Measurements from ENCODE around the gene C20orf204. TPM values are rescaled to one million over a fixed set of nuclear protein-coding genes. Genes with fewer than 3 reads are reported as not detected.

Gene C20orf204
- 1 to 10 TPM; 2.8 to 4.7 TPM for total RNA-seq

GRCh38 chr20:64035933-64036345 lies at the start of gene C20orf204:
Gene C20orf204, plus strand, starts transcription at chr20:64036182. Its CDS starts 142 bp downstream, at chr20:64036324.
- H3K36me3 Mint-ChIP-seq (ENCODE audit: low read depth), result peaks cover 9% of the 10 kb centered on the region
- peaks cover 52% of the 10 kb centered on the region for H3K4me1 Mint-ChIP-seq (ENCODE audit: low read depth)
- DNase-seq (no peak), ATAC-seq (no peak)
- ChIA-PET POLR2A (interaction anchor here (1.6 to 5.7 kb wide), 3 partner anchors 13 to 55 kb away, joined by 3 to 51 read pairs (median 5); partner anchors contain the start of genes PRPF6 and SAMD10), CTCF (interaction anchor here (1.3 to 5.9 kb wide), 4 partner anchors 34 to 84 kb away, joined by 4 to 88 read pairs (median 8); partner anchors contain the start of genes PRPF6 and SAMD10)
- intact Hi-C loops (cut with micrococcal nuclease), result loop anchor here (10.0 kb wide), 1 partner anchor 51 kb away; the partner anchor contains the start of gene PRPF6
- TF ChIP-seq, protein P1, sequence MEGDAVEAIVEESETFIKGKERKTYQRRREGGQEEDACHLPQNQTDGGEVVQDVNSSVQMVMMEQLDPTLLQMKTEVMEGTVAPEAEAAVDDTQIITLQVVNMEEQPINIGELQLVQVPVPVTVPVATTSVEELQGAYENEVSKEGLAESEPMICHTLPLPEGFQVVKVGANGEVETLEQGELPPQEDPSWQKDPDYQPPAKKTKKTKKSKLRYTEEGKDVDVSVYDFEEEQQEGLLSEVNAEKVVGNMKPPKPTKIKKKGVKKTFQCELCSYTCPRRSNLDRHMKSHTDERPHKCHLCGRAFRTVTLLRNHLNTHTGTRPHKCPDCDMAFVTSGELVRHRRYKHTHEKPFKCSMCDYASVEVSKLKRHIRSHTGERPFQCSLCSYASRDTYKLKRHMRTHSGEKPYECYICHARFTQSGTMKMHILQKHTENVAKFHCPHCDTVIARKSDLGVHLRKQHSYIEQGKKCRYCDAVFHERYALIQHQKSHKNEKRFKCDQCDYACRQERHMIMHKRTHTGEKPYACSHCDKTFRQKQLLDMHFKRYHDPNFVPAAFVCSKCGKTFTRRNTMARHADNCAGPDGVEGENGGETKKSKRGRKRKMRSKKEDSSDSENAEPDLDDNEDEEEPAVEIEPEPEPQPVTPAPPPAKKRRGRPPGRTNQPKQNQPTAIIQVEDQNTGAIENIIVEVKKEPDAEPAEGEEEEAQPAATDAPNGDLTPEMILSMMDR (IDR thresholded peaks at IDR 0.05), result no peak
- peak within 1 kb of the TSS; percentile 42 for H3K4me3 Mint-ChIP-seq
- no peaks in the 10 kb centered on the region for H3K9me3 Mint-ChIP-seq
- H3K27me3 Mint-ChIP-seq, result peaks cover 2% of the 10 kb centered on the region
- peak within 1 kb of the TSS; percentile 94 for H3K27ac Mint-ChIP-seq

GRCh38 chr20:64000906-64001305 lies 35.1 kb upstream of the C20orf204 start:
- CTCF ChIA-PET, result interaction anchor here (1.2 kb wide), 2 partner anchors 18 to 136 kb away, joined by 3 read pairs; partner anchors contain the start of gene TPD52L2

GRCh38 chr20:64001607-64002011 lies 34.4 kb upstream of the C20orf204 start:
- no peaks in the 10 kb centered on the region for H3K9me3 Mint-ChIP-seq
- TF ChIP-seq, protein P1 (IDR thresholded peaks at IDR 0.05), result no peak
- no peak for ATAC-seq
- ChIA-PET POLR2A (no interaction called here), CTCF (interaction anchor here (1.2 kb wide), 1 partner anchor 19 kb away, joined by 3 read pairs; no protein-coding TSS in a partner anchor)
- H3K36me3 Mint-ChIP-seq (ENCODE audit: low read depth), result peaks cover 48% of the 10 kb centered on the region
- intact Hi-C loops (cut with micrococcal nuclease), result no loop called here
- no peak overlapping the region for H3K27ac Mint-ChIP-seq
- H3K4me3 Mint-ChIP-seq, result no peak overlapping the region
- H3K27me3 Mint-ChIP-seq, result no peaks in the 10 kb centered on the region
- DNase-seq, result no peak
- H3K4me1 Mint-ChIP-seq (ENCODE audit: low read depth), result no peaks in the 10 kb centered on the region

More at GRCh38 chr20:64000906-64001305, 35.1 kb upstream of the C20orf204 start:
- no peak for DNase-seq
- no peak for ATAC-seq
- H3K4me3 Mint-ChIP-seq, result no peak overlapping the region
- H3K27me3 Mint-ChIP-seq, result no peaks in the 10 kb centered on the region
- H3K9me3 Mint-ChIP-seq, result no peaks in the 10 kb centered on the region
- TF ChIP-seq, protein P1 (IDR thresholded peaks at IDR 0.05), result no peak
- H3K4me1 Mint-ChIP-seq (ENCODE audit: low read depth), result no peaks in the 10 kb centered on the region
- POLR2A ChIA-PET, result no interaction called here
- intact Hi-C loops (cut with micrococcal nuclease), result no loop called here
- no peak overlapping the region for H3K27ac Mint-ChIP-seq
- peaks cover 45% of the 10 kb centered on the region for H3K36me3 Mint-ChIP-seq (ENCODE audit: low read depth)

GRCh38 chr20:64003960-64004725 lies 31.8 kb upstream of the C20orf204 start:
- Mint-ChIP-seq H3K4me1 (ENCODE audit: low read depth) (no peaks in the 10 kb centered on the region), H3K9me3 (peaks cover 3% of the 10 kb centered on the region), H3K4me3 (no peak overlapping the region), H3K27me3 (no peaks in the 10 kb centered on the region), H3K36me3 (ENCODE audit: low read depth) (peaks cover 57% of the 10 kb centered on the region), H3K27ac (peak overlapping the region; percentile 46)
- ChIA-PET POLR2A (interaction anchor here (0.6 kb wide), 1 partner anchor 9 kb away, joined by 3 read pairs; no protein-coding TSS in a partner anchor), CTCF (interaction anchor here (1.3 kb wide), 1 partner anchor 35 kb away, joined by 6 read pairs; no protein-coding TSS in a partner anchor)
- DNase-seq (no peak), ATAC-seq (no peak)
- TF ChIP-seq, protein P1 (IDR thresholded peaks at IDR 0.05), result no peak
- intact Hi-C loops (cut with micrococcal nuclease), result no loop called here

DNA sequence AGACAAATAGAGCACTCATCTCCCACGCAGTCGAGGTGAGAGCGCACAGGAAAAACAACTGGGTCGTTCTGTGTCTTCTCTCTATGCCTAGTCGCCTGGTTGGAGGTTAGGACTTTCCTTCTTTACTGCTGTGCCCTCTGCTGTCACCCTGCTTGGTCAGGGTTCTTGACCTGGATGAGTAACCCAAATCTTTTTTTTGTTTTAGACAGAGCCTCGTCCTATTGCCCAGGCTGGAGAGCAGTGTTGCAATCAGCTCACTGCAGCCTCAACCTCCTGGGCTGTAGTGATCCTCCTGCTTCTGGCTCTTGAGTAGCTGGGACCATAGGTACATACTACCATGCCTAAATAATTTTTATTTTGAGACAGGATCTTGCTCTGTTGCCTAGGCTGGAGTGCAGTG lies 30.6 kb upstream of the C20orf204 start:
- ChIA-PET CTCF (no interaction called here), POLR2A (no interaction called here)
- intact Hi-C loops (cut with micrococcal nuclease), result no loop called here
- Mint-ChIP-seq H3K27me3 (no peaks in the 10 kb centered on the region), H3K9me3 (peaks cover 9% of the 10 kb centered on the region), H3K27ac (no peak overlapping the region), H3K36me3 (ENCODE audit: low read depth) (peaks cover 63% of the 10 kb centered on the region), H3K4me1 (ENCODE audit: low read depth) (peaks cover 4% of the 10 kb centered on the region), H3K4me3 (no peak overlapping the region)
- no peak for DNase-seq
- TF ChIP-seq, protein P1 (IDR thresholded peaks at IDR 0.05), result no peak
- ATAC-seq, result no peak

Data from activated CD8-positive, alpha-beta T cell treated with anti-CD3 and anti-CD28 coated beads for 36 hours (primary cell).